ENCODE results near the gene GTPBP6.

DNA sequence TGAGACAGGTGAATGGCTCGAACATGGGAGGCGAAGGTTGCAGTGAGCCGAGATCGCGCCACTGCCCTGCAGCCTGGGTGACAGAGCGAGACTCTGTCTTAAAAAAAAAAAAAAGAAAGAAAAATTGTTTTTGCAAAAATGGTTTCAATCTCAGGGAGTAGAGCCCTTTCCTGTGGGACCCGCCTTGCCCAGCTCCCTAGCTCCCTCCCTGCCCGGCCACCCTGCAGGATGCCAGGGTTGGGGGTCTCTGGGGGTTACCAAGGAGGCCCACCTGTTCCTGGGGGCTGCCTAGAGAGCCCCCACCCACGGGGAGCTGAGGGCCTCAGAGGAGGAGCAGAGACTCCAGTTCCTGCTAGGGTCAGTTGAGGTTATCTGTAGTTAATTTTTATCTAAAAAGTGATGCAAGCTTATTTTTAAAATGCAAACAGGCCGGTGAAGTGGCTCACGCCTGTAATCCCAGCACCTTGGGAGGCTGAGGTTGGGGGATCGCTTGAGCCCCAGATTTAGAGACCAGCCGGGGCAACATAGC is 56.2 kb downstream of the GTPBP6 start:
- TF ChIP-seq, protein P1, sequence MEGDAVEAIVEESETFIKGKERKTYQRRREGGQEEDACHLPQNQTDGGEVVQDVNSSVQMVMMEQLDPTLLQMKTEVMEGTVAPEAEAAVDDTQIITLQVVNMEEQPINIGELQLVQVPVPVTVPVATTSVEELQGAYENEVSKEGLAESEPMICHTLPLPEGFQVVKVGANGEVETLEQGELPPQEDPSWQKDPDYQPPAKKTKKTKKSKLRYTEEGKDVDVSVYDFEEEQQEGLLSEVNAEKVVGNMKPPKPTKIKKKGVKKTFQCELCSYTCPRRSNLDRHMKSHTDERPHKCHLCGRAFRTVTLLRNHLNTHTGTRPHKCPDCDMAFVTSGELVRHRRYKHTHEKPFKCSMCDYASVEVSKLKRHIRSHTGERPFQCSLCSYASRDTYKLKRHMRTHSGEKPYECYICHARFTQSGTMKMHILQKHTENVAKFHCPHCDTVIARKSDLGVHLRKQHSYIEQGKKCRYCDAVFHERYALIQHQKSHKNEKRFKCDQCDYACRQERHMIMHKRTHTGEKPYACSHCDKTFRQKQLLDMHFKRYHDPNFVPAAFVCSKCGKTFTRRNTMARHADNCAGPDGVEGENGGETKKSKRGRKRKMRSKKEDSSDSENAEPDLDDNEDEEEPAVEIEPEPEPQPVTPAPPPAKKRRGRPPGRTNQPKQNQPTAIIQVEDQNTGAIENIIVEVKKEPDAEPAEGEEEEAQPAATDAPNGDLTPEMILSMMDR (IDR thresholded peaks at IDR 0.05): no peak
- TF ChIP-seq TEAD4 (IDR thresholded peaks at IDR 0.05; ENCODE audit: borderline replicate concordance, insufficient read depth) (no peak), FOXM1 (IDR thresholded peaks at IDR 0.05; ENCODE audit: low read depth) (no peak), POLR2AphosphoS5 (IDR thresholded peaks at IDR 0.05; ENCODE audit: low read depth, low read length) (no peak), GABPA (IDR thresholded peaks at IDR 0.05; ENCODE audit: low read depth) (no peak), EZH2phosphoT487 (IDR thresholded peaks at IDR 0.05; ENCODE audit: borderline replicate concordance, low read depth) (no peak), YY1 (IDR thresholded peaks at IDR 0.05; ENCODE audit: low read depth) (no peak), RAD21 (IDR thresholded peaks at IDR 0.05; ENCODE audit: low read length) (no peak), RFX5 (IDR thresholded peaks at IDR 0.05; ENCODE audit: low read length) (no peak)
- TF ChIP-seq, protein P2, sequence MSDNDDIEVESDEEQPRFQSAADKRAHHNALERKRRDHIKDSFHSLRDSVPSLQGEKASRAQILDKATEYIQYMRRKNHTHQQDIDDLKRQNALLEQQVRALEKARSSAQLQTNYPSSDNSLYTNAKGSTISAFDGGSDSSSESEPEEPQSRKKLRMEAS (IDR thresholded peaks at IDR 0.05; ENCODE audit: low read depth): no peak
- TF ChIP-seq, protein P3, sequence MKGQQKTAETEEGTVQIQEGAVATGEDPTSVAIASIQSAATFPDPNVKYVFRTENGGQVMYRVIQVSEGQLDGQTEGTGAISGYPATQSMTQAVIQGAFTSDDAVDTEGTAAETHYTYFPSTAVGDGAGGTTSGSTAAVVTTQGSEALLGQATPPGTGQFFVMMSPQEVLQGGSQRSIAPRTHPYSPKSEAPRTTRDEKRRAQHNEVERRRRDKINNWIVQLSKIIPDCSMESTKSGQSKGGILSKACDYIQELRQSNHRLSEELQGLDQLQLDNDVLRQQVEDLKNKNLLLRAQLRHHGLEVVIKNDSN (IDR thresholded peaks at IDR 0.05; ENCODE audit: borderline replicate concordance, low read depth): no peak
